ENCODE results near the gene RAB27B.

DNA sequence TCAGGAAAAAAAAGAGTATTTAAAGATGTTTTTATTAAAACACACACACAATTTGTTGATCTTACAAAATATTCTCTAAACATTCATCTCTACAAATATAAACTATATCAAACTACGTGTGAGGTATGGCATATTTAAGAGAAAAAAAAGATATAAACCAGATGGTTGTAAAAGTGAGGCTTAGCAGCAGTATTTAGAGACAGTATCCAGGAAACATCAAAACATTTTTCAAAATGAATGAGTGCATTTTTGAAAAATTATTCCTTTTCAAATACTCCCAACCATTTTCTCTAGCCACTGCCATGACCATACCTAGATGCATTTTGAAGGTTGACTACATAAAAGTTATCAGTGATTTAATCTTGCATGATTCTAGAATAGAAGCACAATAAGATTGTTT, 38.2 kb upstream of the RAB27B start:
- TF ChIP-seq, protein P1, sequence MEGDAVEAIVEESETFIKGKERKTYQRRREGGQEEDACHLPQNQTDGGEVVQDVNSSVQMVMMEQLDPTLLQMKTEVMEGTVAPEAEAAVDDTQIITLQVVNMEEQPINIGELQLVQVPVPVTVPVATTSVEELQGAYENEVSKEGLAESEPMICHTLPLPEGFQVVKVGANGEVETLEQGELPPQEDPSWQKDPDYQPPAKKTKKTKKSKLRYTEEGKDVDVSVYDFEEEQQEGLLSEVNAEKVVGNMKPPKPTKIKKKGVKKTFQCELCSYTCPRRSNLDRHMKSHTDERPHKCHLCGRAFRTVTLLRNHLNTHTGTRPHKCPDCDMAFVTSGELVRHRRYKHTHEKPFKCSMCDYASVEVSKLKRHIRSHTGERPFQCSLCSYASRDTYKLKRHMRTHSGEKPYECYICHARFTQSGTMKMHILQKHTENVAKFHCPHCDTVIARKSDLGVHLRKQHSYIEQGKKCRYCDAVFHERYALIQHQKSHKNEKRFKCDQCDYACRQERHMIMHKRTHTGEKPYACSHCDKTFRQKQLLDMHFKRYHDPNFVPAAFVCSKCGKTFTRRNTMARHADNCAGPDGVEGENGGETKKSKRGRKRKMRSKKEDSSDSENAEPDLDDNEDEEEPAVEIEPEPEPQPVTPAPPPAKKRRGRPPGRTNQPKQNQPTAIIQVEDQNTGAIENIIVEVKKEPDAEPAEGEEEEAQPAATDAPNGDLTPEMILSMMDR (IDR thresholded peaks at IDR 0.05; ENCODE audit: insufficient read depth, low read length) = no peak
- no peak for TF ChIP-seq POLR2AphosphoS5 (IDR thresholded peaks at IDR 0.05; ENCODE audit: low read depth)
- TF ChIP-seq, protein P2, sequence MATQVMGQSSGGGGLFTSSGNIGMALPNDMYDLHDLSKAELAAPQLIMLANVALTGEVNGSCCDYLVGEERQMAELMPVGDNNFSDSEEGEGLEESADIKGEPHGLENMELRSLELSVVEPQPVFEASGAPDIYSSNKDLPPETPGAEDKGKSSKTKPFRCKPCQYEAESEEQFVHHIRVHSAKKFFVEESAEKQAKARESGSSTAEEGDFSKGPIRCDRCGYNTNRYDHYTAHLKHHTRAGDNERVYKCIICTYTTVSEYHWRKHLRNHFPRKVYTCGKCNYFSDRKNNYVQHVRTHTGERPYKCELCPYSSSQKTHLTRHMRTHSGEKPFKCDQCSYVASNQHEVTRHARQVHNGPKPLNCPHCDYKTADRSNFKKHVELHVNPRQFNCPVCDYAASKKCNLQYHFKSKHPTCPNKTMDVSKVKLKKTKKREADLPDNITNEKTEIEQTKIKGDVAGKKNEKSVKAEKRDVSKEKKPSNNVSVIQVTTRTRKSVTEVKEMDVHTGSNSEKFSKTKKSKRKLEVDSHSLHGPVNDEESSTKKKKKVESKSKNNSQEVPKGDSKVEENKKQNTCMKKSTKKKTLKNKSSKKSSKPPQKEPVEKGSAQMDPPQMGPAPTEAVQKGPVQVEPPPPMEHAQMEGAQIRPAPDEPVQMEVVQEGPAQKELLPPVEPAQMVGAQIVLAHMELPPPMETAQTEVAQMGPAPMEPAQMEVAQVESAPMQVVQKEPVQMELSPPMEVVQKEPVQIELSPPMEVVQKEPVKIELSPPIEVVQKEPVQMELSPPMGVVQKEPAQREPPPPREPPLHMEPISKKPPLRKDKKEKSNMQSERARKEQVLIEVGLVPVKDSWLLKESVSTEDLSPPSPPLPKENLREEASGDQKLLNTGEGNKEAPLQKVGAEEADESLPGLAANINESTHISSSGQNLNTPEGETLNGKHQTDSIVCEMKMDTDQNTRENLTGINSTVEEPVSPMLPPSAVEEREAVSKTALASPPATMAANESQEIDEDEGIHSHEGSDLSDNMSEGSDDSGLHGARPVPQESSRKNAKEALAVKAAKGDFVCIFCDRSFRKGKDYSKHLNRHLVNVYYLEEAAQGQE (IDR thresholded peaks at IDR 0.05; ENCODE audit: insufficient replicate concordance, low read depth) = no peak
